ENCODE measurements around the gene CHST9.

- TF ChIP-seq CTCF (IDR thresholded peaks at IDR 0.05) (no peak), POLR2A (IDR thresholded peaks at IDR 0.05) (no peak), POLR2AphosphoS5 (IDR thresholded peaks at IDR 0.05) (no peak)
Observed at GRCh38 chr18:27214831-27215230, 29.7 kb upstream of the CHST9 start.

All from transverse colon (tissue), 4 donors.